Activated CD8-positive, alpha-beta T cell treated with anti-CD3 and anti-CD28 coated beads for 36 hours (primary cell): Measurements from ENCODE around the gene SPIRE2. TPM values are rescaled to one million over a fixed set of nuclear protein-coding genes. Genes with fewer than 3 reads are reported as not detected.

ENCODE experiments used
- ATAC-seq: fragments of 200-7000 bp; cut with Tn5 transposase; one replicate; pipeline ENCODE4 v1.10.0; 2021; ENCODE audit warnings: mild to moderate bottlenecking, moderate library complexity
- CTCF ChIA-PET: fragments of 350-600 bp; sonication (Branson Sonifier 250); formaldehyde crosslinking; loops from one replicate; lab custom pipeline; 2021; ENCODE audit warnings: antibody characterized with exemption; lab: Charles Lee
- POLR2A ChIA-PET: fragments of 350-600 bp; sonication (Branson Sonifier 250); formaldehyde crosslinking; loops from one replicate; lab custom pipeline; 2021; ENCODE audit warnings: antibody characterized with exemption; lab: Charles Lee
- DNase-seq: peaks from one replicate; pipeline ENCODE4 v3.0.0-alpha.2; 2020
- H3K27ac Mint-ChIP-seq: one replicate; pipeline ENCODE4 v1.8.0; 2021; ENCODE audit warnings: mild to moderate bottlenecking, mixed read lengths
- H3K27me3 Mint-ChIP-seq: one replicate; pipeline ENCODE4 v1.8.0; 2021; ENCODE audit warnings: mixed read lengths
- H3K36me3 Mint-ChIP-seq: one replicate; pipeline ENCODE4 v1.8.0; 2021; ENCODE audit warnings: low read depth, mixed read lengths
- H3K4me1 Mint-ChIP-seq: one replicate; pipeline ENCODE4 v1.8.0; 2021; ENCODE audit warnings: low read depth, mixed read lengths
- H3K4me3 Mint-ChIP-seq: one replicate; pipeline ENCODE4 v1.8.0; 2021; ENCODE audit warnings: mild to moderate bottlenecking, moderate library complexity, mixed read lengths
- H3K9me3 Mint-ChIP-seq: one replicate; pipeline ENCODE4 v1.8.0; 2021; ENCODE audit warnings: mixed read lengths
- intact Hi-C: fragments of 100-400 bp; cut with micrococcal nuclease; formaldehyde crosslinking; loops from one replicate; pipeline ENCODE4 v1.10.0; 2022
- total RNA-seq, 2 experiments: library from RNA; stranded (reverse); gene quantifications; one replicate each; pipeline ENCODE4 v1.2.3, GENCODE V29; 2021
- TF ChIP-seq, protein P1 (sequence below): fragments of 200-600 bp; IDR thresholded peaks from one replicate; pipeline ENCODE4 v1.8.0; 2022; ENCODE audit warnings: antibody characterized with exemption, mild to moderate bottlenecking

SPIRE2 gene
- total RNA-seq, 2 experiments from 2014 or later: 0.27 to 0.29 TPM

GRCh38 chr16:89900885-89901284 is 72.6 kb downstream of the SPIRE2 start:
- Mint-ChIP-seq H3K36me3 (peaks cover 20% of the 10 kb centered on the region), H3K4me3 (no peak overlapping the region), H3K9me3 (no peaks in the 10 kb centered on the region), H3K27ac (no peak overlapping the region), H3K27me3 (no peaks in the 10 kb centered on the region), H3K4me1 (peaks cover 4% of the 10 kb centered on the region)
- ChIA-PET CTCF (no interaction called here), POLR2A (no interaction called here)
- intact Hi-C loops: no loop called here
- TF ChIP-seq, protein P1, sequence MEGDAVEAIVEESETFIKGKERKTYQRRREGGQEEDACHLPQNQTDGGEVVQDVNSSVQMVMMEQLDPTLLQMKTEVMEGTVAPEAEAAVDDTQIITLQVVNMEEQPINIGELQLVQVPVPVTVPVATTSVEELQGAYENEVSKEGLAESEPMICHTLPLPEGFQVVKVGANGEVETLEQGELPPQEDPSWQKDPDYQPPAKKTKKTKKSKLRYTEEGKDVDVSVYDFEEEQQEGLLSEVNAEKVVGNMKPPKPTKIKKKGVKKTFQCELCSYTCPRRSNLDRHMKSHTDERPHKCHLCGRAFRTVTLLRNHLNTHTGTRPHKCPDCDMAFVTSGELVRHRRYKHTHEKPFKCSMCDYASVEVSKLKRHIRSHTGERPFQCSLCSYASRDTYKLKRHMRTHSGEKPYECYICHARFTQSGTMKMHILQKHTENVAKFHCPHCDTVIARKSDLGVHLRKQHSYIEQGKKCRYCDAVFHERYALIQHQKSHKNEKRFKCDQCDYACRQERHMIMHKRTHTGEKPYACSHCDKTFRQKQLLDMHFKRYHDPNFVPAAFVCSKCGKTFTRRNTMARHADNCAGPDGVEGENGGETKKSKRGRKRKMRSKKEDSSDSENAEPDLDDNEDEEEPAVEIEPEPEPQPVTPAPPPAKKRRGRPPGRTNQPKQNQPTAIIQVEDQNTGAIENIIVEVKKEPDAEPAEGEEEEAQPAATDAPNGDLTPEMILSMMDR: no peak
- ATAC-seq (no peak), DNase-seq (no peak)

DNA sequence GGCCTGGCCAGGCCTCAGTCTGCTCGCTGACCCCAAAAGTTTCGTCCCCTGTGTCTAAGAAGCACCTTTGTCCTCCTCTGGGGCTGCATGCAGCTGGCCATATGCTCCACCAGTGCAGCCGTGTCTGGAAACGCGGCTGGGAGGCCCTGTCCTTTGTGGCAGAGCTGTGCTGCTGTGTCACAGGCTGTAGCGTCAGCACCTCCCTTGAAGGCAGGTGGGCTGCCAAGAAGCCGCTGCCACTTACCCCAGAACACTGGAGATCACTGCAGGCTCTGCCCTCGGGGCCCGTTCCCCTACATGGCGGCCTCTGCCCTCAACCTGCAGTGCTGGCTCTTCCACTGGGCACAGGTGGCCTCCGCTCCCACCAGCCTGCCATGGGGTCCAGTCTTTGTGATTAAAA is 74.7 kb downstream of the SPIRE2 start:
- TF ChIP-seq, protein P1: no peak
- H3K36me3 Mint-ChIP-seq: peaks cover 26% of the 10 kb centered on the region
- CTCF ChIA-PET: no interaction called here

DNA sequence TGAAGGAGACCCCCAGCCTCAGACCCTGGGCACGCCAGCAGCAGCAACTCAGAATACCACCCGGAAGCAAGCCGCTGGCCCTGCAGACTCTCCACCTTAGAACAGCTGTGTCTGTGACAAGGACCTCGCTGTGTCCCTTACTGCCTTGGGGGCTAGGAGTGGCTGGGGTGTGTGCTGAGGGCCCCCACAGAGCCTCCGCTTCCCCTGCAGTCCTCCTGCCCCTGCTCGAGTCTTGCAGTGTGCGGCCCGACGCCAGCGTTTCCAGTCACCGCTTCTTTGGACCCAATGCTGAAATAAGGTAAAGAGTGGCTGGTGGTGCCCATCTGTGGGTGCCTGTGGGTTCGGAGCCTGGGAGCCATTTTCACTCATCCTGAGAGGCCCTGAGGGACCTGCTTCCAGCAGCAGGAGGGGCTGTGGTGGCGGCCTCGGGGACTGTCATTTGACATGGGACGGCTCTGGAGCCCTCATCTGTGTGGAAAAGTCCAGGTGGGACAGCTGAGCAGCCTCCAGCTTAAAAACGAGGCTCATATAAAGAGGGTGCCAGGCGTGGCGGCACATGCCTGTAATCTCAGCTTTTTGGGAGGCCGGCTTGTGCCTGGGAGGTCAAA is 75.7 kb downstream of the SPIRE2 start:
- Mint-ChIP-seq H3K27ac (no peak overlapping the region), H3K27me3 (no peaks in the 10 kb centered on the region), H3K9me3 (no peaks in the 10 kb centered on the region), H3K4me3 (no peak overlapping the region), H3K36me3 (peaks cover 29% of the 10 kb centered on the region), H3K4me1 (peaks cover 4% of the 10 kb centered on the region)
- ChIA-PET POLR2A (interaction anchor here (1.0 kb wide), 1 partner anchor 9 kb away, joined by 3 read pairs; no protein-coding TSS in a partner anchor), CTCF (no interaction called here)
- TF ChIP-seq, protein P1: no peak
- DNase-seq: no peak
- intact Hi-C loops: no loop called here
- no peak for ATAC-seq

More for the DNA sequence above, 74.7 kb downstream of the SPIRE2 start:
- no peak for DNase-seq
- Mint-ChIP-seq H3K27ac (no peak overlapping the region), H3K4me3 (no peak overlapping the region), H3K4me1 (peaks cover 4% of the 10 kb centered on the region), H3K27me3 (no peaks in the 10 kb centered on the region), H3K9me3 (no peaks in the 10 kb centered on the region)
- POLR2A ChIA-PET: no interaction called here
- intact Hi-C loops: no loop called here
- ATAC-seq: no peak

DNA sequence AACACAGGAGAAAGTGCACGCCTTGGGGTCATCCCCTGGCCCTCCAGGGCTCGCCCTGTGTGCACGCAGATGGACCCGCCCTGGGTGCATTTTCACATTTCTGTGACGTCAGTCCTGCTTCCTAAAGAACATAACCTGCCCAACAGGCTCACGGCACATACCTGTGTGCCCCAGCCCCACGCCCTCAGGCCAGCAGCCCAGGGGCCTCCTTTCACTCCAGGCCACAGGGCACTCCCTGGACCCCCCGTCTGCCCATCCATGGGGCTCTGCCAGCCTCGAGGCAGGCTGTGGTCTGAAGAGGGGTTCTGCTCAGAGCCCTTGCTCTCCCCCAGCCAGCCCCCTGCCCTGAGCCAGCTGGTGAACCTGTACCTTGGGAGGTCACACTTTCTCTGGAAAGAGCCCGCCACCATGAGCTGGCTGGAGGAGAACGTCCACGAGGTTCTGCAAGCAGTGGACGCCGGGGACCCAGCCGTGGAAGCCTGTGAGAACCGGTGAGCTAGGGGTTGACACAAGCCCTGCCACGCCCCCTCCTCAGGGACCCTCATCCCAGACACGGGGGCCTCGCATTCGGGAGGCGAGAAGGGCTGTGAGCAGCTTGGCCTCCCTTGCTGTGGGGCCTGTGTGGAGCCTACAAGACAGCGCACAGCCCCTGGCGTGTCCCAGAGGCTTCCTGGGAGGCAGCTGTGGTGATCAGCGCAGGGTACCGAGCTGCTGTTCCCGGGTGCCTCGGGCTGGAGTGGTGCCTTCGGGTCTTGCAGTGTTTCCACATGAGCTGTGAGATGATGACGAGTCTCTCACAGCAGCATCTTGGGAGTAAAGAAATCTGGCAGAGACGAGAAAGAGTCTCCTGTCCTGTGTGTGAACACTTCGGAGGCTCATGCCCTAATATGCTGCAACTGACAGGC is 76.6 kb downstream of the SPIRE2 start:
- no peak overlapping the region for H3K4me3 Mint-ChIP-seq
- H3K36me3 Mint-ChIP-seq: peaks cover 32% of the 10 kb centered on the region
- no peaks in the 10 kb centered on the region for H3K27me3 Mint-ChIP-seq
- TF ChIP-seq, protein P1: no peak
- ATAC-seq (no peak), DNase-seq (no peak)
- H3K27ac Mint-ChIP-seq: no peak overlapping the region
- ChIA-PET POLR2A (interaction anchor here (1.0 kb wide), 1 partner anchor 10 kb away, joined by 3 read pairs; no protein-coding TSS in a partner anchor), CTCF (no interaction called here)
- H3K9me3 Mint-ChIP-seq: no peaks in the 10 kb centered on the region
- H3K4me1 Mint-ChIP-seq: peaks cover 3% of the 10 kb centered on the region
- intact Hi-C loops: no loop called here
